ENCODE data around the gene TMEM214. TPM values are rescaled to one million over a fixed set of nuclear protein-coding genes. Genes with fewer than 3 reads are reported as not detected.

Gene TMEM214
- polyA plus RNA-seq, 1 donor (not counting 4 experiments of a cell fraction or from before 2014, with no cell fraction given) = 38.0 TPM

GRCh38 chr2:26991717-26992116 is 41.0 kb upstream of the TMEM214 start:
- Histone ChIP-seq H3K4me1 (ENCODE audit: control insufficient read depth, extremely low read depth, insufficient read depth, low read length) (no peaks in the 10 kb centered on the region), H3K79me2 (ENCODE audit: control insufficient read depth, insufficient read depth, low read length) (no peaks in the 10 kb centered on the region), H3K4me2 (ENCODE audit: control insufficient read depth, extremely low read depth, insufficient read depth, low read depth, low read length) (no peak overlapping the region), H3K27ac (ENCODE audit: control insufficient read depth, insufficient read depth, low read length) (no peak overlapping the region), H3K9ac (ENCODE audit: control insufficient read depth, extremely low read depth, insufficient read depth, low read length) (no peak overlapping the region), H3K27me3 (ENCODE audit: control insufficient read depth, extremely low read depth, insufficient read depth, low read length) (no peaks in the 10 kb centered on the region), H3K36me3 (ENCODE audit: control insufficient read depth in 2 of 2, extremely low read depth in 1 of 2, insufficient read depth in 2 of 2, low read length in 2 of 2) (no peaks in the 10 kb centered on the region), H3K9me3 (ENCODE audit: control insufficient read depth, low read depth, low read length) (no peaks in the 10 kb centered on the region), H4K20me1 (ENCODE audit: control insufficient read depth, extremely low read depth, insufficient read depth, low read length) (no peaks in the 10 kb centered on the region), H2AFZ (ENCODE audit: control insufficient read depth, low read length) (no peak overlapping the region), H3K4me3 (ENCODE audit: control insufficient read depth in 2 of 3, extremely low read depth in 1 of 3, insufficient read depth in 2 of 3, low read depth in 1 of 3, low read length in 3 of 3) (no peak overlapping the region), H3K9me1 (ENCODE audit: control insufficient read depth, extremely low read depth, insufficient read depth, low read length) (no peaks in the 10 kb centered on the region)
- no peak for DNase-seq (ENCODE audit: low read depth, low spot score)
- dilution Hi-C loops (cut with MboI; ENCODE audit: extremely low pct_ligation_motif_present, low sequenced_read_pairs) = no loop called here
- FAIRE-seq = no peak
- no peak for TF ChIP-seq EZH2 (IDR thresholded peaks at IDR 0.05; ENCODE audit: low read length)
- no peak for TF ChIP-seq CTCF (optimal IDR thresholded peaks at IDR 0.05 in 1 of 3, IDR thresholded peaks at IDR 0.05 in 1 of 3, conservative IDR thresholded peaks at IDR 0.05 in 1 of 3; ENCODE audit: extremely low read depth in 1 of 3, insufficient read depth in 2 of 3, low read length in 3 of 3)

GRCh38 chr2:26993768-26994167 is 39.0 kb upstream of the TMEM214 start:
- TF ChIP-seq CTCF (optimal IDR thresholded peaks at IDR 0.05 in 1 of 3, IDR thresholded peaks at IDR 0.05 in 1 of 3, conservative IDR thresholded peaks at IDR 0.05 in 1 of 3; ENCODE audit: extremely low read depth in 1 of 3, insufficient read depth in 2 of 3, low read length in 3 of 3) = no peak
- TF ChIP-seq EZH2 (IDR thresholded peaks at IDR 0.05; ENCODE audit: low read length) = no peak
- H3K27me3 ChIP-seq (ENCODE audit: control insufficient read depth, extremely low read depth, insufficient read depth, low read length) = no peaks in the 10 kb centered on the region
- no peak for FAIRE-seq
- H3K36me3 ChIP-seq (ENCODE audit: control insufficient read depth in 2 of 2, extremely low read depth in 1 of 2, insufficient read depth in 2 of 2, low read length in 2 of 2) = no peaks in the 10 kb centered on the region
- dilution Hi-C loops (cut with MboI; ENCODE audit: extremely low pct_ligation_motif_present, low sequenced_read_pairs) = no loop called here
- H3K9ac ChIP-seq (ENCODE audit: control insufficient read depth, extremely low read depth, insufficient read depth, low read length) = no peak overlapping the region
- no peaks in the 10 kb centered on the region for H3K79me2 ChIP-seq (ENCODE audit: control insufficient read depth, insufficient read depth, low read length)
- no peak overlapping the region for H3K27ac ChIP-seq (ENCODE audit: control insufficient read depth, insufficient read depth, low read length)
- no peaks in the 10 kb centered on the region for H3K9me3 ChIP-seq (ENCODE audit: control insufficient read depth, low read depth, low read length)
- H3K4me1 ChIP-seq (ENCODE audit: control insufficient read depth, extremely low read depth, insufficient read depth, low read length) = no peaks in the 10 kb centered on the region
- no peaks in the 10 kb centered on the region for H4K20me1 ChIP-seq (ENCODE audit: control insufficient read depth, extremely low read depth, insufficient read depth, low read length)
- H3K4me3 ChIP-seq (ENCODE audit: control insufficient read depth in 2 of 3, extremely low read depth in 1 of 3, insufficient read depth in 2 of 3, low read depth in 1 of 3, low read length in 3 of 3) = no peak overlapping the region
- no peaks in the 10 kb centered on the region for H3K9me1 ChIP-seq (ENCODE audit: control insufficient read depth, extremely low read depth, insufficient read depth, low read length)
- DNase-seq (ENCODE audit: low read depth, low spot score) = no peak
- no peak overlapping the region for H3K4me2 ChIP-seq (ENCODE audit: control insufficient read depth, extremely low read depth, insufficient read depth, low read depth, low read length)
- no peak overlapping the region for H2AFZ ChIP-seq (ENCODE audit: control insufficient read depth, low read length)
